GM19238 (cell line): Measurements from ENCODE around the gene HEBP2.

Experiments used
- DNase-seq: peaks from one replicate; pipeline ENCODE4 v3.0.0; 2011; ENCODE audit warnings: low spot score; ENCODE audit not compliant: insufficient read length

HEBP2 gene

GRCh38 chr6:138397128-138398122 lies 6.6 kb upstream of the HEBP2 start:
- no peak for DNase-seq

GRCh38 chr6:138400326-138400725 lies 3.7 kb upstream of the HEBP2 start:
- DNase-seq: no peak

- DNase-seq: no peak
These were observed 1.8 kb upstream of the HEBP2 start for GRCh38 chr6:138401960-138402837.

- DNase-seq: no peak
These were observed 1.2 kb upstream of the HEBP2 start for GRCh38 chr6:138402838-138403187.

GRCh38 chr6:138403324-138403800 lies 661 bp upstream of the HEBP2 start:
- DNase-seq: no peak

GRCh38 chr6:138404666-138405337 lies 779 bp downstream of the HEBP2 start:
- DNase-seq: no peak

- DNase-seq: no peak
These were observed 1.9 kb downstream of the HEBP2 start for GRCh38 chr6:138405816-138406413.

- no peak for DNase-seq
These were observed 2.4 kb downstream of the HEBP2 start for GRCh38 chr6:138406443-138406842.

- no peak for DNase-seq
These were observed 6.2 kb downstream of the HEBP2 start for GRCh38 chr6:138410048-138410735.

GRCh38 chr6:138410972-138411880 lies 7.2 kb downstream of the HEBP2 start:
- DNase-seq: no peak

- no peak for DNase-seq
These were observed 11.1 kb downstream of the HEBP2 start for GRCh38 chr6:138415125-138415524.

GRCh38 chr6:138416206-138416605 lies 12.2 kb downstream of the HEBP2 start:
- DNase-seq: no peak

GRCh38 chr6:138417493-138418117 lies 13.6 kb downstream of the HEBP2 start:
- no peak for DNase-seq

- DNase-seq: no peak
These were observed 14.2 kb downstream of the HEBP2 start for GRCh38 chr6:138418118-138418742.

- DNase-seq: no peak
These were observed 15.7 kb downstream of the HEBP2 start for GRCh38 chr6:138419766-138420165.

- DNase-seq: no peak
These were observed 16.3 kb downstream of the HEBP2 start for GRCh38 chr6:138420356-138420755.

GRCh38 chr6:138421089-138421488 lies 17.1 kb downstream of the HEBP2 start:
- DNase-seq: no peak

GRCh38 chr6:138421608-138422007 lies 17.6 kb downstream of the HEBP2 start:
- no peak for DNase-seq
